Activated CD4-positive, alpha-beta T cell treated with anti-CD3 and anti-CD28 coated beads, Interleukin-2, Interleukin-4, amounts not matched to agents 100 ng/mL and 50 ng/mL, durations not matched to agents 16 hours and 8 hours (primary cell): ENCODE measurements around the gene ATP5PD.

Experiments
- DNase-seq: peaks from one replicate; pipeline ENCODE4 v3.0.0-alpha.2; 2020; ENCODE audit warnings: low spot score

Gene ATP5PD

GRCh38 chr17:75046407-75047289 lies at the start of gene ATP5PD, which contains the start of gene KCTD2:
Gene ATP5PD, minus strand, starts transcription at chr17:75046969. Its CDS starts 4,319 bp downstream, at chr17:75042650.
Gene KCTD2, plus strand, starts transcription at chr17:75047225. Its CDS starts 26 bp downstream, at chr17:75047251.
- peak; percentile 98 for DNase-seq

- no peak for DNase-seq
These were observed 49.4 kb upstream of the ATP5PD start for GRCh38 chr17:75096082-75096625.

- no peak for DNase-seq
These were observed 48.2 kb upstream of the ATP5PD start for GRCh38 chr17:75094871-75095399.

- no peak for DNase-seq
These were observed 46.9 kb upstream of the ATP5PD start for GRCh38 chr17:75093548-75094158.

- DNase-seq: no peak
These were observed 45.1 kb upstream of the ATP5PD start for GRCh38 chr17:75091855-75092327.

- no peak for DNase-seq
These were observed 44.4 kb upstream of the ATP5PD start for GRCh38 chr17:75090871-75091854.

- no peak for DNase-seq
These were observed 42.0 kb upstream of the ATP5PD start for GRCh38 chr17:75088465-75089417.

GRCh38 chr17:75087558-75088453 lies 41.0 kb upstream of the ATP5PD start, which contains the start of gene SLC16A5:
Gene SLC16A5, plus strand, starts transcription at chr17:75087954. Its CDS starts 5,683 bp downstream, at chr17:75093637.
- peak; percentile 34 for DNase-seq

- no peak for DNase-seq
These were observed 40.4 kb upstream of the ATP5PD start for GRCh38 chr17:75087182-75087557.

- DNase-seq: no peak
These were observed 39.9 kb upstream of the ATP5PD start for GRCh38 chr17:75086496-75087181.

GRCh38 chr17:75084039-75084660 lies 37.4 kb upstream of the ATP5PD start:
- no peak for DNase-seq

- DNase-seq: no peak
These were observed 35.9 kb upstream of the ATP5PD start for GRCh38 chr17:75082683-75083082.

GRCh38 chr17:75081611-75082540 lies 35.1 kb upstream of the ATP5PD start:
- DNase-seq: no peak

- DNase-seq: no peak
These were observed 32.2 kb upstream of the ATP5PD start for GRCh38 chr17:75079023-75079373.

GRCh38 chr17:75078284-75079022 lies 31.7 kb upstream of the ATP5PD start:
- no peak for DNase-seq
